Activated T-helper 2 cell treated with anti-CD3 and anti-CD28 coated beads, Interferon-gamma antibody, Interleukin-2, Interleukin-4, amounts not matched to agents 10 μg/mL and 5 μg/mL and 100 μg/mL, durations not matched to agents 14 hours and 24 hours and 36 hours (primary cell): ENCODE measurements around the gene PRKCB. TPM values are rescaled to one million over a fixed set of nuclear protein-coding genes. Genes with fewer than 3 reads are reported as not detected.

Source experiments
- DNase-seq: peaks from one replicate; pipeline ENCODE4 v3.0.0; 2021; ENCODE audit warnings: low spot score
- H3K27ac Mint-ChIP-seq: one replicate; pipeline ENCODE4 v1.8.0; 2021; ENCODE audit warnings: mixed read lengths
- H3K27me3 Mint-ChIP-seq: one replicate; pipeline ENCODE4 v1.8.0; 2021; ENCODE audit warnings: low read depth, mixed read lengths
- H3K36me3 Mint-ChIP-seq: one replicate; pipeline ENCODE4 v1.8.0; 2021; ENCODE audit warnings: low read depth, mixed read lengths
- H3K4me1 Mint-ChIP-seq: one replicate; pipeline ENCODE4 v1.8.0; 2021; ENCODE audit warnings: low read depth, mixed read lengths
- H3K4me3 Mint-ChIP-seq: one replicate; pipeline ENCODE4 v1.8.0; 2021; ENCODE audit warnings: low read depth, mild to moderate bottlenecking, moderate library complexity, mixed read lengths
- H3K9me3 Mint-ChIP-seq: one replicate; pipeline ENCODE4 v1.8.0; 2021; ENCODE audit warnings: mixed read lengths
- intact Hi-C: fragments of 100-400 bp; cut with micrococcal nuclease; formaldehyde crosslinking; loops from one replicate; pipeline ENCODE4 v1.15.1; 2023
- total RNA-seq: library from RNA; stranded (reverse); gene quantifications from 2 replicates; pipeline ENCODE4 v1.2.3, GENCODE V29; 2022

The PRKCB gene
- total RNA-seq, 1 donor from 2014 or later: 69.5 TPM

- H3K27ac Mint-ChIP-seq: no peak overlapping the region
- peaks cover 66% of the 10 kb centered on the region for H3K4me1 Mint-ChIP-seq
- no peak for DNase-seq
- no peaks in the 10 kb centered on the region for H3K27me3 Mint-ChIP-seq
- H3K9me3 Mint-ChIP-seq: peaks cover 3% of the 10 kb centered on the region
- intact Hi-C loops: no loop called here
- no peak overlapping the region for H3K4me3 Mint-ChIP-seq
- H3K36me3 Mint-ChIP-seq: peaks cover 24% of the 10 kb centered on the region
These were observed 22.8 kb downstream of the PRKCB start for GRCh38 chr16:23858542-23858941.

GRCh38 chr16:23859713-23860269, 24.0 kb downstream of the PRKCB start:
- peaks cover 15% of the 10 kb centered on the region for H3K36me3 Mint-ChIP-seq
- no peaks in the 10 kb centered on the region for H3K9me3 Mint-ChIP-seq
- intact Hi-C loops: loop anchor here (5.0 kb wide), 2 partner anchors 32 to 57 kb away; no protein-coding TSS in a partner anchor
- H3K4me1 Mint-ChIP-seq: peaks cover 69% of the 10 kb centered on the region
- DNase-seq: no peak
- H3K27me3 Mint-ChIP-seq: no peaks in the 10 kb centered on the region
- H3K27ac Mint-ChIP-seq: no peak overlapping the region
- no peak overlapping the region for H3K4me3 Mint-ChIP-seq

GRCh38 chr16:23861874-23862273, 26.1 kb downstream of the PRKCB start:
- Mint-ChIP-seq H3K9me3 (no peaks in the 10 kb centered on the region), H3K36me3 (peaks cover 4% of the 10 kb centered on the region), H3K27ac (peak overlapping the region; percentile 24), H3K4me1 (peaks cover 71% of the 10 kb centered on the region), H3K27me3 (no peaks in the 10 kb centered on the region), H3K4me3 (no peak overlapping the region)
- intact Hi-C loops: loop anchor here (5.0 kb wide), 2 partner anchors 35 to 60 kb away; no protein-coding TSS in a partner anchor
- DNase-seq: no peak

- Mint-ChIP-seq H3K9me3 (no peaks in the 10 kb centered on the region), H3K27me3 (no peaks in the 10 kb centered on the region), H3K27ac (no peak overlapping the region), H3K4me3 (no peak overlapping the region), H3K36me3 (peaks cover 5% of the 10 kb centered on the region), H3K4me1 (peaks cover 71% of the 10 kb centered on the region)
- intact Hi-C loops: loop anchor here (5.0 kb wide), 2 partner anchors 35 to 60 kb away; no protein-coding TSS in a partner anchor
- DNase-seq: no peak
These were observed 26.8 kb downstream of the PRKCB start for GRCh38 chr16:23862556-23862955.

- Mint-ChIP-seq H3K4me3 (peak overlapping the region; percentile 79), H3K27ac (peak overlapping the region; percentile 92), H3K27me3 (no peaks in the 10 kb centered on the region), H3K9me3 (no peaks in the 10 kb centered on the region), H3K4me1 (peaks cover 73% of the 10 kb centered on the region), H3K36me3 (peaks cover 9% of the 10 kb centered on the region)
- intact Hi-C loops: loop anchor here (2.0 to 5.0 kb wide), 3 partner anchors 15 to 61 kb away; no protein-coding TSS in a partner anchor
- peak; percentile 30 for DNase-seq
These were observed 28.0 kb downstream of the PRKCB start for GRCh38 chr16:23863511-23864422.

- no peak overlapping the region for H3K27ac Mint-ChIP-seq
- intact Hi-C loops: loop anchor here (2.0 kb wide), 1 partner anchor 17 kb away; no protein-coding TSS in a partner anchor
These were observed 30.1 kb downstream of the PRKCB start for GRCh38 chr16:23865853-23866252.

GRCh38 chr16:23866621-23867020, 30.8 kb downstream of the PRKCB start:
- Mint-ChIP-seq H3K27ac (no peak overlapping the region), H3K4me1 (peaks cover 76% of the 10 kb centered on the region), H3K4me3 (no peak overlapping the region), H3K36me3 (peaks cover 22% of the 10 kb centered on the region), H3K9me3 (no peaks in the 10 kb centered on the region), H3K27me3 (no peaks in the 10 kb centered on the region)
- intact Hi-C loops: no loop called here
- no peak for DNase-seq

More at GRCh38 chr16:23865853-23866252, 30.1 kb downstream of the PRKCB start:
- Mint-ChIP-seq H3K27me3 (no peaks in the 10 kb centered on the region), H3K4me1 (peaks cover 72% of the 10 kb centered on the region), H3K9me3 (no peaks in the 10 kb centered on the region), H3K4me3 (no peak overlapping the region), H3K36me3 (peaks cover 16% of the 10 kb centered on the region)
- no peak for DNase-seq

GRCh38 chr16:23867566-23867965, 31.8 kb downstream of the PRKCB start:
- no peaks in the 10 kb centered on the region for H3K9me3 Mint-ChIP-seq
- H3K27ac Mint-ChIP-seq: no peak overlapping the region
- no peak for DNase-seq
- peaks cover 22% of the 10 kb centered on the region for H3K36me3 Mint-ChIP-seq
- intact Hi-C loops: no loop called here
- H3K27me3 Mint-ChIP-seq: no peaks in the 10 kb centered on the region
- peaks cover 66% of the 10 kb centered on the region for H3K4me1 Mint-ChIP-seq
- H3K4me3 Mint-ChIP-seq: no peak overlapping the region

GRCh38 chr16:23868136-23868535, 32.4 kb downstream of the PRKCB start:
- Mint-ChIP-seq H3K27me3 (no peaks in the 10 kb centered on the region), H3K4me3 (no peak overlapping the region), H3K9me3 (no peaks in the 10 kb centered on the region), H3K27ac (no peak overlapping the region), H3K4me1 (peaks cover 65% of the 10 kb centered on the region), H3K36me3 (peaks cover 22% of the 10 kb centered on the region)
- intact Hi-C loops: no loop called here
- DNase-seq: no peak

GRCh38 chr16:23869052-23869451, 33.3 kb downstream of the PRKCB start:
- Mint-ChIP-seq H3K27me3 (no peaks in the 10 kb centered on the region), H3K9me3 (no peaks in the 10 kb centered on the region), H3K36me3 (peaks cover 25% of the 10 kb centered on the region), H3K27ac (peak overlapping the region; percentile 53), H3K4me1 (peaks cover 62% of the 10 kb centered on the region), H3K4me3 (no peak overlapping the region)
- no peak for DNase-seq
- intact Hi-C loops: no loop called here

GRCh38 chr16:23871924-23872323, 36.1 kb downstream of the PRKCB start:
- Mint-ChIP-seq H3K4me3 (no peak overlapping the region), H3K36me3 (peaks cover 30% of the 10 kb centered on the region), H3K27me3 (no peaks in the 10 kb centered on the region), H3K4me1 (peaks cover 58% of the 10 kb centered on the region), H3K27ac (no peak overlapping the region), H3K9me3 (no peaks in the 10 kb centered on the region)
- DNase-seq: no peak
- intact Hi-C loops: no loop called here

GRCh38 chr16:23874613-23875294, 39.0 kb downstream of the PRKCB start:
- H3K9me3 Mint-ChIP-seq: no peaks in the 10 kb centered on the region
- no peak overlapping the region for H3K4me3 Mint-ChIP-seq
- H3K27me3 Mint-ChIP-seq: no peaks in the 10 kb centered on the region
- no peak for DNase-seq
- peaks cover 18% of the 10 kb centered on the region for H3K36me3 Mint-ChIP-seq
- intact Hi-C loops: loop anchor here (5.0 kb wide), 1 partner anchor 138 kb away; no protein-coding TSS in a partner anchor
- H3K27ac Mint-ChIP-seq: peak overlapping the region; percentile 71
- H3K4me1 Mint-ChIP-seq: peaks cover 51% of the 10 kb centered on the region
